Liver (tissue), 9 donors: ENCODE measurements around the gene TEX29. TPM values are rescaled to one million over a fixed set of nuclear protein-coding genes. Genes with fewer than 3 reads are reported as not detected.

ENCODE experiments used
- DNase-seq: peaks from one replicate; pipeline ENCODE4 v3.0.0-alpha.2; 2017; ENCODE audit warnings: low spot score
- H3K27ac ChIP-seq, 2 donors: one replicate each; pipeline ENCODE4 v1.7.0; 2013; ENCODE audit warnings: inconsistent platforms in 2 of 2, low read length in 2 of 2, control low read depth in 1 of 2, low read depth in 1 of 2, mild to moderate bottlenecking in 1 of 2
- H3K27me3 ChIP-seq, 4 donors: one replicate each; pipeline versions ENCODE4 v1.6.1 to v1.7.0; 2013; ENCODE audit warnings: low read length in 3 of 4, inconsistent platforms in 1 of 4, mild to moderate bottlenecking in 1 of 4, moderate library complexity in 1 of 4; ENCODE audit not compliant: control insufficient read depth in 4 of 4, insufficient read depth in 4 of 4
- H3K36me3 ChIP-seq, 4 donors: one replicate each; pipeline versions ENCODE4 v1.6.1 to v1.7.0; 2013; ENCODE audit warnings: low read length in 3 of 4, mild to moderate bottlenecking in 3 of 4, low read depth in 1 of 4, moderate library complexity in 1 of 4; ENCODE audit not compliant: control insufficient read depth in 4 of 4, insufficient read depth in 3 of 4
- H3K4me1 ChIP-seq, 4 donors: one replicate each; pipeline versions ENCODE4 v1.6.1 to v1.7.0; 2013; ENCODE audit warnings: low read length in 3 of 4, mild to moderate bottlenecking in 3 of 4, moderate library complexity in 1 of 4; ENCODE audit not compliant: control insufficient read depth in 4 of 4, insufficient read depth in 4 of 4
- H3K4me3 ChIP-seq, 3 donors: one replicate each; pipeline versions ENCODE4 v1.6.1 to v1.7.0; 2013; ENCODE audit warnings: low read length in 3 of 3, control low read depth in 1 of 3, low read depth in 1 of 3, mild to moderate bottlenecking in 1 of 3
- H3K9ac ChIP-seq, 2 donors: one replicate each; pipeline ENCODE4 v1.7.0; 2013; ENCODE audit warnings: low read length in 2 of 2, mild to moderate bottlenecking in 2 of 2, moderate library complexity in 2 of 2, control low read depth in 1 of 2, low read depth in 1 of 2
- H3K9me3 ChIP-seq, 4 donors: one replicate each; pipeline versions ENCODE4 v1.6.1 to v1.7.0; 2013; ENCODE audit warnings: low read length in 3 of 4; ENCODE audit not compliant: control insufficient read depth in 4 of 4
- EGR1 ChIP-seq, 2 donors: IDR thresholded peaks; 2 replicates each; pipeline ENCODE4 v1.6.1; 2016 to 2018; ENCODE audit warnings: antibody characterized with exemption in 2 of 2, low read depth in 2 of 2
- FOXA1 ChIP-seq: IDR thresholded peaks from 2 replicates; pipeline ENCODE4 v1.6.1; 2016; ENCODE audit warnings: antibody characterized with exemption
- FOXA2 ChIP-seq: IDR thresholded peaks from 2 replicates; pipeline ENCODE4 v1.6.1; 2016; ENCODE audit warnings: antibody characterized with exemption
- GABPA ChIP-seq, 2 donors: IDR thresholded peaks in 1 of 2; conservative IDR thresholded peaks in 1 of 2; 2 replicates each; pipeline ENCODE4 v1.6.1; 2016; ENCODE audit warnings: antibody characterized with exemption in 2 of 2, mild to moderate bottlenecking in 1 of 2, moderate library complexity in 1 of 2
- HNF4A ChIP-seq, 2 donors: conservative IDR thresholded peaks; 2 replicates each; pipeline ENCODE4 v1.6.1; 2016; ENCODE audit warnings: antibody characterized with exemption in 2 of 2, mild to moderate bottlenecking in 2 of 2
- HNF4G ChIP-seq: IDR thresholded peaks from 2 replicates; pipeline ENCODE4 v1.6.1; 2016; ENCODE audit warnings: antibody characterized with exemption
- JUND ChIP-seq, 2 donors: IDR thresholded peaks; 2 replicates each; pipeline ENCODE4 v1.6.1; 2016; ENCODE audit warnings: antibody characterized with exemption in 2 of 2
- NR2F2 ChIP-seq: IDR thresholded peaks from 2 replicates; pipeline ENCODE4 v1.6.1; 2016; ENCODE audit warnings: antibody characterized with exemption
- RAD21 ChIP-seq, 2 donors: IDR thresholded peaks; 2 replicates each; pipeline ENCODE4 v1.6.1; 2016; ENCODE audit warnings: antibody characterized with exemption in 2 of 2, mild to moderate bottlenecking in 2 of 2
- RXRA ChIP-seq, 2 donors: IDR thresholded peaks; 2 replicates each; pipeline ENCODE4 v1.6.1; 2017 to 2018; ENCODE audit warnings: antibody characterized with exemption in 2 of 2, mild to moderate bottlenecking in 1 of 2
- SP1 ChIP-seq: IDR thresholded peaks from 2 replicates; pipeline ENCODE4 v1.6.1; 2018; ENCODE audit warnings: antibody characterized with exemption, mild to moderate bottlenecking
- TAF1 ChIP-seq: conservative IDR thresholded peaks from 2 replicates; pipeline ENCODE4 v1.6.1; 2016; ENCODE audit warnings: antibody characterized with exemption, mild to moderate bottlenecking
- YY1 ChIP-seq: IDR thresholded peaks from 2 replicates; pipeline ENCODE4 v1.6.1; 2016; ENCODE audit warnings: antibody characterized with exemption, mild to moderate bottlenecking
- WGBS: extraction: QIAGEN DNeasy Blood & Tissue Kit; methylation state at CpG from one replicate; pipeline ENCODE4 v1.1.7; 2013; 5-methylcytosine and 5-hydroxymethylcytosine counted together
- polyA plus RNA-seq, 2 donors: library from polyadenylated mRNA; stranded (reverse) in 1 of 2; unstranded in 1 of 2; fragments of 200-250 nt in 1 of 2; fragments of >200 nt in 1 of 2; fragmentation: Nextera tagmentation in 1 of 2; extraction: Ambion mirVana in 1 of 2; gene quantifications; one replicate each; pipeline versions ENCODE4 v1.2.1 to v1.2.3, GENCODE V29; 2013 to 2015
- total RNA-seq, 2 donors: library from RNA; depleted of rRNA; stranded (reverse); fragments of >200 nt; gene quantifications; one replicate each; pipeline ENCODE4 v1.2.3, GENCODE V29; 2014
- TF ChIP-seq, protein P1 (sequence below): IDR thresholded peaks from 2 replicates; pipeline ENCODE4 v1.6.1; 2016; ENCODE audit warnings: antibody characterized with exemption
- TF ChIP-seq, protein P2 (sequence below): IDR thresholded peaks from 2 replicates; pipeline ENCODE4 v1.6.1; 2016; ENCODE audit warnings: antibody characterized with exemption
- TF ChIP-seq, protein P3 (sequence below): IDR thresholded peaks from 2 replicates; pipeline ENCODE4 v1.6.1; 2016; ENCODE audit warnings: antibody characterized with exemption, mild to moderate bottlenecking
- TF ChIP-seq, protein P4 (sequence below): fragments of 150-350 bp; IDR thresholded peaks from 2 replicates; pipeline ENCODE4 v1.5.1; 2017; ENCODE audit warnings: improper control_type of control experiment, low read depth, low read length; ENCODE audit not compliant: missing input control
- TF ChIP-seq, protein P5 (sequence below): IDR thresholded peaks from 2 replicates; pipeline ENCODE4 v1.6.1; 2016; ENCODE audit warnings: antibody characterized with exemption
- donor health status: healthy.
- donor health status: healthy.
- donor health status: healthy.
- donor health status: healthy.
- donor health status: healthy.

Gene TEX29
- total and polyA plus RNA-seq, 4 donors = 0.17 TPM; not detected in 3

DNA sequence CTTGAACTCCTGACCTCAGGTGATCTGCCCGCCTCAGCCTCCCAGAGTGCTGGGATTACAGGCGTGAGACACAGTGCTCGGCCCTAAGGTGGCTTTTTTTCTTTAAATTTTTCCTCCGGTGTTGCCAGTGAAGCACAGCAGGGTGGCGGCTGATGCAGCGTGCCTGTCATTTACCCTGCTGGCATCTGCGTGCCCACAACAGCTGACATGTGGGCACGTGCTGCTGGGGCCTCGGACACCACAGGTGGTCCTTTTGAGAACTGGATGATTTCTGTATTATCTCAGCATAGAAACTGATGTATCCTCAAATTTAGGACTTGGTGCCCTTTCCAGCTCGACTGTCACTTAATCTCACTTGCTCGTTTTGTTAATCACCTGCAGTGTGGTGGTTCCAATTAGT lies 31.2 kb upstream of the TEX29 start:
- TF ChIP-seq RAD21 (IDR thresholded peaks at IDR 0.05) (no peak), YY1 (no peak), NR2F2 (no peak), TAF1 (no peak), FOXA1 (no peak), FOXA2 (no peak), JUND (IDR thresholded peaks at IDR 0.05) (no peak), SP1 (no peak), HNF4G (no peak), HNF4A (conservative IDR thresholded peaks at IDR 0.05) (no peak), EGR1 (IDR thresholded peaks at IDR 0.05; ENCODE audit: low read depth in 2 of 2) (no peak), GABPA (IDR thresholded peaks at IDR 0.05 in 1 of 2, conservative IDR thresholded peaks at IDR 0.05 in 1 of 2) (no peak), RXRA (IDR thresholded peaks at IDR 0.05) (no peak)
- TF ChIP-seq, protein P1, sequence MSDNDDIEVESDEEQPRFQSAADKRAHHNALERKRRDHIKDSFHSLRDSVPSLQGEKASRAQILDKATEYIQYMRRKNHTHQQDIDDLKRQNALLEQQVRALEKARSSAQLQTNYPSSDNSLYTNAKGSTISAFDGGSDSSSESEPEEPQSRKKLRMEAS = no peak
- TF ChIP-seq, protein P2, sequence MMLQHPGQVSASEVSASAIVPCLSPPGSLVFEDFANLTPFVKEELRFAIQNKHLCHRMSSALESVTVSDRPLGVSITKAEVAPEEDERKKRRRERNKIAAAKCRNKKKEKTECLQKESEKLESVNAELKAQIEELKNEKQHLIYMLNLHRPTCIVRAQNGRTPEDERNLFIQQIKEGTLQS = no peak
- TF ChIP-seq, protein P3, sequence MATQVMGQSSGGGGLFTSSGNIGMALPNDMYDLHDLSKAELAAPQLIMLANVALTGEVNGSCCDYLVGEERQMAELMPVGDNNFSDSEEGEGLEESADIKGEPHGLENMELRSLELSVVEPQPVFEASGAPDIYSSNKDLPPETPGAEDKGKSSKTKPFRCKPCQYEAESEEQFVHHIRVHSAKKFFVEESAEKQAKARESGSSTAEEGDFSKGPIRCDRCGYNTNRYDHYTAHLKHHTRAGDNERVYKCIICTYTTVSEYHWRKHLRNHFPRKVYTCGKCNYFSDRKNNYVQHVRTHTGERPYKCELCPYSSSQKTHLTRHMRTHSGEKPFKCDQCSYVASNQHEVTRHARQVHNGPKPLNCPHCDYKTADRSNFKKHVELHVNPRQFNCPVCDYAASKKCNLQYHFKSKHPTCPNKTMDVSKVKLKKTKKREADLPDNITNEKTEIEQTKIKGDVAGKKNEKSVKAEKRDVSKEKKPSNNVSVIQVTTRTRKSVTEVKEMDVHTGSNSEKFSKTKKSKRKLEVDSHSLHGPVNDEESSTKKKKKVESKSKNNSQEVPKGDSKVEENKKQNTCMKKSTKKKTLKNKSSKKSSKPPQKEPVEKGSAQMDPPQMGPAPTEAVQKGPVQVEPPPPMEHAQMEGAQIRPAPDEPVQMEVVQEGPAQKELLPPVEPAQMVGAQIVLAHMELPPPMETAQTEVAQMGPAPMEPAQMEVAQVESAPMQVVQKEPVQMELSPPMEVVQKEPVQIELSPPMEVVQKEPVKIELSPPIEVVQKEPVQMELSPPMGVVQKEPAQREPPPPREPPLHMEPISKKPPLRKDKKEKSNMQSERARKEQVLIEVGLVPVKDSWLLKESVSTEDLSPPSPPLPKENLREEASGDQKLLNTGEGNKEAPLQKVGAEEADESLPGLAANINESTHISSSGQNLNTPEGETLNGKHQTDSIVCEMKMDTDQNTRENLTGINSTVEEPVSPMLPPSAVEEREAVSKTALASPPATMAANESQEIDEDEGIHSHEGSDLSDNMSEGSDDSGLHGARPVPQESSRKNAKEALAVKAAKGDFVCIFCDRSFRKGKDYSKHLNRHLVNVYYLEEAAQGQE = no peak
- TF ChIP-seq, protein P4, sequence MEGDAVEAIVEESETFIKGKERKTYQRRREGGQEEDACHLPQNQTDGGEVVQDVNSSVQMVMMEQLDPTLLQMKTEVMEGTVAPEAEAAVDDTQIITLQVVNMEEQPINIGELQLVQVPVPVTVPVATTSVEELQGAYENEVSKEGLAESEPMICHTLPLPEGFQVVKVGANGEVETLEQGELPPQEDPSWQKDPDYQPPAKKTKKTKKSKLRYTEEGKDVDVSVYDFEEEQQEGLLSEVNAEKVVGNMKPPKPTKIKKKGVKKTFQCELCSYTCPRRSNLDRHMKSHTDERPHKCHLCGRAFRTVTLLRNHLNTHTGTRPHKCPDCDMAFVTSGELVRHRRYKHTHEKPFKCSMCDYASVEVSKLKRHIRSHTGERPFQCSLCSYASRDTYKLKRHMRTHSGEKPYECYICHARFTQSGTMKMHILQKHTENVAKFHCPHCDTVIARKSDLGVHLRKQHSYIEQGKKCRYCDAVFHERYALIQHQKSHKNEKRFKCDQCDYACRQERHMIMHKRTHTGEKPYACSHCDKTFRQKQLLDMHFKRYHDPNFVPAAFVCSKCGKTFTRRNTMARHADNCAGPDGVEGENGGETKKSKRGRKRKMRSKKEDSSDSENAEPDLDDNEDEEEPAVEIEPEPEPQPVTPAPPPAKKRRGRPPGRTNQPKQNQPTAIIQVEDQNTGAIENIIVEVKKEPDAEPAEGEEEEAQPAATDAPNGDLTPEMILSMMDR = no peak
- TF ChIP-seq, protein P5, sequence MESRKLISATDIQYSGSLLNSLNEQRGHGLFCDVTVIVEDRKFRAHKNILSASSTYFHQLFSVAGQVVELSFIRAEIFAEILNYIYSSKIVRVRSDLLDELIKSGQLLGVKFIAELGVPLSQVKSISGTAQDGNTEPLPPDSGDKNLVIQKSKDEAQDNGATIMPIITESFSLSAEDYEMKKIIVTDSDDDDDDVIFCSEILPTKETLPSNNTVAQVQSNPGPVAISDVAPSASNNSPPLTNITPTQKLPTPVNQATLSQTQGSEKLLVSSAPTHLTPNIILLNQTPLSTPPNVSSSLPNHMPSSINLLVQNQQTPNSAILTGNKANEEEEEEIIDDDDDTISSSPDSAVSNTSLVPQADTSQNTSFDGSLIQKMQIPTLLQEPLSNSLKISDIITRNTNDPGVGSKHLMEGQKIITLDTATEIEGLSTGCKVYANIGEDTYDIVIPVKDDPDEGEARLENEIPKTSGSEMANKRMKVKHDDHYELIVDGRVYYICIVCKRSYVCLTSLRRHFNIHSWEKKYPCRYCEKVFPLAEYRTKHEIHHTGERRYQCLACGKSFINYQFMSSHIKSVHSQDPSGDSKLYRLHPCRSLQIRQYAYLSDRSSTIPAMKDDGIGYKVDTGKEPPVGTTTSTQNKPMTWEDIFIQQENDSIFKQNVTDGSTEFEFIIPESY = no peak
- H3K4me1 ChIP-seq = no peaks in the 10 kb centered on the region
- WGBS = 95% methylated on average over 11 of the region's 11 CpGs
- no peak overlapping the region for H3K9ac ChIP-seq
- DNase-seq = no peak
- H3K27me3 ChIP-seq = no peaks in the 10 kb centered on the region
- no peak overlapping the region for H3K27ac ChIP-seq
- H3K4me3 ChIP-seq = no peak overlapping the region
- peaks cover 11 to 75% (median 59%) of the 10 kb centered on the region in 4 donors for H3K36me3 ChIP-seq
- H3K9me3 ChIP-seq = no peaks in the 10 kb centered on the region
